Fibroblast of lung (primary cell): ENCODE measurements around the gene PIP4K2B.

ENCODE experiments used
- EZH2 ChIP-seq: IDR thresholded peaks from 2 replicates; pipeline ENCODE4 v1.5.1; 2012; ENCODE audit warnings: low read length, control low read depth, mild to moderate bottlenecking; ENCODE audit errors: missing control alignments
- TF ChIP-seq, protein P1 (sequence below), 2 donors: IDR thresholded peaks in 1 of 2; conservative IDR thresholded peaks in 1 of 2; 1 replicate in 1 of 2; 2 replicates in 1 of 2; pipeline ENCODE4 v1.5.1; 2011 to 2012; ENCODE audit warnings: low read length in 2 of 2, control low read depth in 1 of 2, inconsistent platforms in 1 of 2, low read depth in 1 of 2, mild to moderate bottlenecking in 1 of 2

DNA sequence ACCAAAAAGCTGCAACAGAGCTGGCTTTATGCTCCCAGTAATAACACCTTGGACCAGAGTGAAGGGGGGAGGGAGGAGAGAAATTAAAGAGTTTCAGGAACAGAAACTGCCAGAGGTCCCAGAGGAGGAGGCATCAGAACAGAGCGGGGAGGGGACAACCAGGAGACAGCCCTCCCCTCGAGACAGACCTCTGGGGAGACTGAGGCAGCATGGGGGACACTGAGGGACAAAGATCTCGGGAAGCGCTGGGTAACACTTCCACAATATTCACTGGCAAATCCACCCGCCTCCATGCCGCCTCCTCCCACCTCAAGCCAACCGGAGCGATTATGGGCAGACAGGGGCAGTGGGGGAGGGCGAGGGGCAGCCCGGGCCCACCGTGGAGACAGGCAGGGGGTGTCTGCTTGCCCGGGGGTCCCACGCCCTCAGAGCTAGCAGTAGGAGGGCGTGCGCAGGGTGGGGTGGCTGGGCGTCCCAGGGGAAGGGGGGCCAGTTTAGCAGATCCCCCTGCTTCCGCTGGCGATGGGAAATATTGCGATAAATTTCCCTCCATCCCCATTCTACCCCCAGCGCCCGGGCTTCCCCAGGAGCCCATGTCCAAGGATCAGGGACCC is 52.4 kb downstream of the PIP4K2B start:
- TF ChIP-seq, protein P1, sequence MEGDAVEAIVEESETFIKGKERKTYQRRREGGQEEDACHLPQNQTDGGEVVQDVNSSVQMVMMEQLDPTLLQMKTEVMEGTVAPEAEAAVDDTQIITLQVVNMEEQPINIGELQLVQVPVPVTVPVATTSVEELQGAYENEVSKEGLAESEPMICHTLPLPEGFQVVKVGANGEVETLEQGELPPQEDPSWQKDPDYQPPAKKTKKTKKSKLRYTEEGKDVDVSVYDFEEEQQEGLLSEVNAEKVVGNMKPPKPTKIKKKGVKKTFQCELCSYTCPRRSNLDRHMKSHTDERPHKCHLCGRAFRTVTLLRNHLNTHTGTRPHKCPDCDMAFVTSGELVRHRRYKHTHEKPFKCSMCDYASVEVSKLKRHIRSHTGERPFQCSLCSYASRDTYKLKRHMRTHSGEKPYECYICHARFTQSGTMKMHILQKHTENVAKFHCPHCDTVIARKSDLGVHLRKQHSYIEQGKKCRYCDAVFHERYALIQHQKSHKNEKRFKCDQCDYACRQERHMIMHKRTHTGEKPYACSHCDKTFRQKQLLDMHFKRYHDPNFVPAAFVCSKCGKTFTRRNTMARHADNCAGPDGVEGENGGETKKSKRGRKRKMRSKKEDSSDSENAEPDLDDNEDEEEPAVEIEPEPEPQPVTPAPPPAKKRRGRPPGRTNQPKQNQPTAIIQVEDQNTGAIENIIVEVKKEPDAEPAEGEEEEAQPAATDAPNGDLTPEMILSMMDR (conservative IDR thresholded peaks at IDR 0.05 in 1 of 2, IDR thresholded peaks at IDR 0.05 in 1 of 2; ENCODE audit: low read depth in 1 of 2, low read length in 2 of 2): no peak
- TF ChIP-seq EZH2: no peak
